Bone marrow (tissue), 2 donors: ENCODE results near the gene ILKAP.

ENCODE experiments used
- DNase-seq, 2 donors: peaks; one replicate each; lab custom pipeline; 2025; lab: John Stamatoyannopoulos, UW

The ILKAP gene

DNA sequence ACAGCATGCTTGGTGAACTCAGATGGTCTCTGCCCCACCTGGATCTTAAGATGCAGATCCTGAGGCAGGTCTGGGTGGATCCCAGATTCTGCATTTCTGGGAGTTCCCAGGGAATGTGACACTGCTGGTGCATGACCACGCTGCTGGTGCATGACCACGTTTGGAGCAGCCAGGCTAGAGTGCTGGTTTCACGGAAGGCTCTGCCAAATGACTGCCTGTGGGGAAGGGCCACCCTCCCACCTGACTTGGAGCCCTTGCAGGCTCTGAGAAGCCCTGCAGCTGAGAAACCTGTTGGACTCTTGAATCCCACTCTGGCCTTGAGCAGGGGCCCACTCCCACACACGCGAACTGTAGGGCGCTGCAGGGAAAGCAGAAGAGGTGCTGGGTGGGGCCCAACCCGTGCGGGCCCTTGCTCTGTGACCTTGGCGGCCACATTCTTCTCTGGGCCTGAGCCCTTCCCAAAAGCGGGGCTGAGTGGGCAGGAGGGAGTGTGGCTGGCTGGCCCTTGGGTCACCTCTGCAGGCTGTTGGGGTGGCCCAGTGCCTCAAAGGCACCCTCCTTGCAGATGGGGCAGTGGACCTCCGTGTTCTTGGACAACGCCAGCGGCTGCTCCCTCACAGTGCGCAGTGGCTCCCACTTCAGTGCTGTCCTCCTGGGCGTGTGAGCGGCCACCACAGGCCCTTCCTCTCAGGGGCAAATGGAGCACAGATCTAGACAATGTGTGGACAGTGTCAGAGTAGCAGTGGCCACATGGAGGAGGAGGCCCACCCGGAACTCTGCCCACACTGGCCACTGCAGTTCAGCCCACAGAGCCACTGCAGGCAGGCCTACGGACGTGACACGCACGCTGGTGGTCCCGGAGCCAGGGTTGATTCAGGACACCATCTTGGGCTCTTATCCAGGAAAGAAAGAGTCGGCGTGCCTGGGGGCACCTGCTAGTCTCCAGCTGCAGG lies 36.8 kb downstream of the ILKAP start:
- no peak for DNase-seq

DNA sequence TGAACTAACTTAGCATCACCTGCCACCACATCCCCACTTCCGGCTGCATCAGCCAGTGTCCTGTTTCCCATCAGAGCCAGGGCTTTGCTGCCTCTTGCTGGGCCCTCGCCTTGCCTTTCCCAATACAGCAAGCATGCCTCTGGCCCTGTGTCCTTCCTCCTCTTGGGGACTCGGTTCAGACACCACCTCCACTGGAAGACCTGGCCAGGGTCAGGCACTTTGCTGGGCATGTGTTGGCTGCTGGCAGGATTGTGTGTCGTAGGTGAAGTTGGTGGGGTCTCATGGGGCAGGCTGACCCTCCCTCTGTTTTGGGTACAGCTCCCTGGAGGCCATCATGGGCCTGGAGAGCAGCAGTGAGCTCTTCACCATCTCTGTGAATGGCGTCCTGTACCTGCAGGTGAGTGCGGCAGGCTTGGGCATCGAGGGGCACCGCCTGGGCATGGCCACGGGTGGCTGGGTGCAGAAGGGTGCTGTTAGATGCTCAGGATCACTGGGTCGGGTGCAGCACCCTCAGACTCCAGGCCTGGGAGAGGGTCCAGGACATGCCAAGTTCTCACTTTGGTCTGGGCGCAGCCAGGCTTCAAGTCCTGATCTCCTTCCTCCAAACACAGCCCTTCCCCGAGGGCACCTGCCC lies 38.1 kb downstream of the ILKAP start:
- DNase-seq = no peak

DNA sequence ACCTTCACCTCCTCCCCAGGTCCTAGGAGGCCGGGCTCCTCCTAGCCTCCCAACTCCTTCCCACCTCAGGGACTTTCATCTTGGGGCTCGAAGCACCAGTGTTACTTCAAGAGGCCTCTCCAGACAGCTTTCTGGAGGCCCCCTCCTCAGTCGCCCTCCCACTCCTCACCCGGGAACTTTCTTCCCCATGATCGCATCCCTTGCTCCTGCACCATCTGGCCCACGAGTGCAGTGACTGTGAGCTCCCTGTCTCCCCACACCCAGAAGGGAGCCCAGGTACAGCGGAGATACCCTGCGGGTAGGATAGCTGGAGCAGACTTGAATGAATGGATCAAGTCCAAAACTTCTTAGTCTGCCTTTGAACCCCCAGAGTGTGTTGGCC lies 38.6 kb downstream of the ILKAP start:
- no peak for DNase-seq

DNA sequence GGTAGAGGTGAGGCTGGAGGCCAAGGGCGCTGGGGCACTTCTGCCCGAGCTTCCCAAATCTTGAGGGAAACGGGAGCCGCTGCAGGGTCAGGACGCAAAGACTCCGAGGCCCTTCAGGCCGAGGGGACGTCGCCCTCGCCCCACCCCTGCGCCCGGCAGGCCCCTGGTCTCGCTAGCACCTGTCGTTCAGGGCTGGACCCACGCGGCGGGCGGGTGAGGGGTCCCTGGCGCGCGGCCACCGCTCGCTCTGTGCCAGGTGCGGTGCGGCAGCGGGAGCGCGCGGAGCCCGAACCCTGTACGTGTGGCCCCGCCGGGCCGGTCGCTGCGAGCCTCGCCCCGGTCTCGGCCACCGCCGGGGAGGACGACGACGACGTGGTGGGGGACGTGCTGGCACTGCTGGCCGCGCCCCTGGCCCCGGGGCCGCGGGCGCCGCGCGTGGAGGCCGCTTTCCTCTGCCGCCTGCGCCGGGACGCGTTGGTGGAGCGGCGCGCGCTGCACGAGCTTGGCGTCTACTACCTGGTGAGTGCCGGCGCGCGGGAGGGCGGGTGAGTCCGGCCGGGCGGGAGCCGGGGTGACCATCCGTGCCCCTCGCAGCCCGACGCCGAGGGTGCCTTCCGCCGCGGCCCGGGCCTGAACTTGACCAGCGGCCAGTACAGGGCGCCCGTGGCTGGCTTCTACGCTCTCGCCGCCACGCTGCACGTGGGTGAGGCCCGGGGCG lies 39.9 kb downstream of the ILKAP start:
- DNase-seq = no peak

DNA sequence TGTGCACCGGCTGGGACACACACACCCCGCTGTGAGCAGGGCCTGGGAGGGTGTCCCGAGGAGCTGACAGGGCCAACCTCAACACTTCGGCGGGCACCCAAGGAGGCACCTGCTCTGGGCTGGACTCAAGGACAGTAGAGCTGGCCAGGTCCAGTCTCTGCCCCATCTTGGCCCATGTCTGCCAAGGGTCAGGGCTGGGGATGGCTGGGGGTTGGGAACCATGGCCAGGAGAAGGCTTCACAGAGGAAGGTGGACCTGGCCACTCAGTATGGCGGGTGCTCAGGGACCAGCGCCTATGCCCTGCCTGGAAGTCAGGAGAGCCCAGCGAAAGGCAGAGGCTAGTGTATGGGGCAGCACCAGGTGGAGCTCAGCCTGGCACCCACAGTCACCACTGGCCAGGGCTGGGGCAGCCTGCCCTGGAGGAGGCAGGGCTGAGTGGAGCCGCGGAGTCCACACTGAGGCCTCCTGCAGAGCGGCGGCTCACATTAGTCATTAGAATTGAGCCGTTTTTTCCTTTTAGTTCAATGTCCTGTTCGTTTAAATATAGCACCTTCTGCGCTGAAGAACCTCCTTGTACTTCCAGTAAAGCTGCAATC lies 40.6 kb downstream of the ILKAP start:
- DNase-seq = no peak

DNA sequence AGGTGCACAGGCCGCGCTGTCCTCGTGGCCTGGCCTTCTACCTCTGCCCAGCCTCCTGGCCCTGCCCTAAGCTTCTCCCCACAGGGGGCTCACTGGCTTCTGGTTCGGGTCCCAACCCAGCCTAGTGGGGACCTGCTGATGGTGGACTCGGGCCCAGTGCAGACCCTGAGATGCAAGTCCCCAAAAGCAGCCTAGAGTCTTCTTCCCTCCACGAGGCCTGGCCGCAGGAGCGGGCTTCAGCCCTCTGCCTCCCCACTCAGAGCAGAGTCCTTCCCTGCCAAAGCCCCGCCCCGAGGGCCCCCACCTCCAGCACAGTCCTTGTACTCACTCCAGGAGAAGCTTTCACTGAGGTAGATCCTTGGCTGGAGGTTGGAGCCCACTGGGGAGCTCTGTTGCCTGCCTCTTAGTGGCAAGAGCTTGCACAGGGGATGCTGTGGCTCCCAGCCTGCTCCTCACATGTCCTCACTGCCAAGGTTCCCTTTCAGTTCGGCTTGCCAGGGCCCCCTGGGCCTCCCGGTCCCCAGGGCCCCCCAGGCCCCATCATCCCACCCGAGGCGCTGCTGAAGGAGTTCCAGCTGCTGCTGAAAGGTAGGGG lies 41.1 kb downstream of the ILKAP start:
- no peak for DNase-seq

DNA sequence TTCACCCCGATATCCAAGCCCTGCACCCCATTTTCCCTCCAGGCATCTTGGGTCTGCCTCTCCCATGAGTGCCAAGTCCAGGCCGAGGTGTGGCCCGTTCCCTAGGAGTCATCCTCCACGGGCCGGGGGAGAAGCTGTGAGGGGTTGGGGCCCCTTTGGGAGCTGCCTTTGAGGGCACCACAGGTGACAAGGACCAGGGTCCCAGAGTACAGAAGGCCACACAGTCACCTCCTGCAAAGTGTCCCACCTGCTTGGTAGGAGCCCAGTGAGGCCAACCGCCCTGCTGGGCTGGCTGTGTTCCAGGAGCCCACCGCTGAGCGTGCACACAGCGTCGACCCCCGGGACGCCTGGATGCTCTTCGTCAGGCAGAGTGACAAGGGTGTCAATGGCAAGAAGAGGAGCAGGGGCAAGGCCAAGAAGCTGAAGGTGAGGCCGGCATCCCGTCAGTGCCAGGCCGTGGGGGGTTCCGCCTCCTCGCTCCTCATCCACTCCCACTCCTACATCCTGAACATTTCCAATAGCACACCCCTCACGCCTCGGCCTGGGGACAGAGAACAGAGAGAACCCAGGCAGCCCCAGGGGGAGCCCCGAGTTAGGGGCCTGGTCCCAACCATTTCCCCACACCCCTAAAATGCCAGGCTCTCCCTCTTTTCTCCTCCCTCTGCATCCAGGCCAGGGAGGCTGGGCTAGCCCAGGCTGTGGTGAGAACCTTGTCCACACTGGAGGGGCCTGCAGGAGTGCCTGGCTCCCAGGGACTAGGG lies 42.0 kb downstream of the ILKAP start:
- no peak for DNase-seq

DNA sequence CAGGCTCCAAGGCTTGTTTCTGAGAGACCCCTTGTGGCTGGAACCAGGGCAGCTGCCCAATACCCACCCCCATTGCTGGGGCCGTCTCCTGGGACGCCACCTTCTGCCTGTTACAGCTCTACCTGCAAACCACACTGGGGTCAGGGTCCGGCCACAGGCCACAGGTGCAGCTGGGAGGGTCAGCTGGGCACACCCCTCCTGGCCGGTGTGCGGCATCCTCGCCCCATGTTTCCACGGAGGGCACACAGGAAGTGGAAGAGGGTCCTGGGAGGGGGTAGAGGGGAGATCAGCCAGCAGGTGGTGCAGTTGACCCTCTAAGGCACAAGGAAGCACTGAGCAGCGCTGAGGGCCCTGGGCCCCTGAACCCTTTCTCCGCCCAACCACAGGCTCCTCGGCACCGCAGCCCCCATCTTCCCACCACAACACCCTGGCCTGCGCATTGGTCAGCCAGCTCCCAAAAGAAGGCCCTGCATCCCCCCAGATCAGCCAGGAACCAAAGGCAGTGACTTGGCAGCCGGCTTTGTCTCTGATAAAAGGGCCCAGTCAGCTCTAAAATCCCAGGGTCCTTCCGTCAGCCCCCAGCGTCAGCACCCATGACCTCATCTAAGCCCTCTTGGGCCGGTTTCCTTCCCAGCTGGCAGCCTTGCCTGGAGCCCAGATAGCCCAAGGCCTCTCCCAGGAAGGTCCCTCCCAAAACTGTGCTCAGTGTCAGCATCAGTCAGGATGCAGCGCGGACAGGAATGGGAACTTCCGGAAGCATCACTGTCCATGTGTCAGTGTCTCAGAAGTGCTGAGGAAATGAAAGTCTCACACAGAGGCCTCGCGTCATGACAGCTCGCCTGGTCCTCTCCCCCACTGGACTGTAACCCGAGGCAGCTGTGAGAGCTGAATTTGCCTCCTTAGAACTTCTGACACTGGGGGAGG lies 43.0 kb downstream of the ILKAP start:
- DNase-seq = no peak

DNA sequence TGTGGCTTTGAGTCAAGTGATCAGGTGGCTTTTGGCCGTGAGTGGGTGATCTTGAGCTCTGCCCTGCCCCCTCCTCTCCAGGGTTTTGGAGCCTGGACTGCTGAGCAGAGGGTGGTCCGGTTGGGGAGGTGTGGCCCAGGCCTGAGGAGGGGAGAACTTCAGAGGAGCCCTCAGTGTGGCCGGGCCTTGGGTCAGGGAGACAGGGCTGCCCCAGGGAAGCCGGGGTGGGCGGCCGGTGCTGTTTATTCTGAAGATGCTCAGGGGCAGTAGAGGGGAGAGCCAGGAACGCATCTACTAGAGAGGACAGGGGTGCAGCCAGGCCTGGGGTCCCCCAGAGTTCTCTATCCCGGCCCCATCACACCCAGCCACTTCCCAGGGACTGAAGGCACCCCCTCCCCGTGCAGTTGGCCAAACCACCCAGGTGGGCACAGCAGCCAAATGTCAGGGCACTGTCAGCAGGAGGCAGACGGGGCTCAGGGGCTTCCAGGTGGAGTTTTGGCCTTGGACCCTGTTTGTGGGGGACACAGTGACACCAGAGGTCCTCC lies 43.8 kb downstream of the ILKAP start:
- no peak for DNase-seq

DNA sequence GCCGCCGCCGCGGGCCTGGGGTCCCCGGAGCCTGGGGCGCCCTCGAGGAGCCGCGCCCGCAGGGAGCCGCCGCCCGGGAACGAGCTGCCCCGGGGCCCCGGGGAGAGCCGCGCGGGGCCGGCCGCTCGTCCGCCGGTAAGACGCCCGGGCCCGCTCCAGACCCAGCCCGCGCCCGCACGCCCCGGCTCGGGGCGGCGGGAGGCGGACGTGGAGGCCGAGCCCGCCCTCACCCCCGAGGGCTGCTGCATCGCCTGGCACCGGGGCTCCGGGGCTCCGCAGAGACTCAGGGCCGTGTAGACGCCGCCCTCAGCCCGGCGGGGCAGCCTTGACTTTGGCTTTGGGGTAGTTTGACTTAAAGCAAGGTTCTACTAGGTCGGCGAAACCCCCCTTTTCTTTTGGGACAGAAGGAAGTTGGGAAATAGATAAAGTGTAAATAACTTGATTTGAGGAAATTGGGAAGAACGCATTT lies 44.4 kb downstream of the ILKAP start:
- DNase-seq = no peak

DNA sequence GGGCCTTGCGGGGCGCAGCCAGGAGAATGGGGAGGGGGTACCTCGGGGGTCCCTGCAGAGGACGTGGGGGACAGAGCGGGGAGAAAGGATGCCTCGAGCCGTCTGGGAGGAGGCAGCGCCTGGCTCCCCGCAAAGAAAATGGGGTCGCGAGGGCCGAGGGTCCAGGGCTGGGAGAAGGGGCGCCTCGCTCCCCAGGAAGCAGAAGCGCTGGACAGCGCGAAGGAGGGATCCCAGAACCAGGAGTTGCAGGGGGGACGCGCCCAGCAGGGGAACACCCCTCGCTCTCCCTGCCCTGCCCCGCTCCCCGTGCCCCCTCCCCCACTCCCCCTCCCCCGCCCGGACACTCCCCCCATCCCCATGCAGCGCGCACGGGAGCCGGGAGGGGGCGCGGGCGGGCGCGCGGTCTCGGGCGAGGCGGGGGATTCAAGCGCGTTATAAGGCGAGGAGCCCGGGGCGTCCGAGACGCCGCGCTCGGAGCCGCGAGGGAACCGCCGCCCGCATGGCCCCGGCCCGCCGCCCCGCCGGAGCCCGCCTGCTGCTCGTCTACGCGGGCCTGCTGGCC lies 44.9 kb downstream of the ILKAP start, which contains the start of gene ERFE:
ERFE (plus strand) TSS at position 462 of the 562 bp plus-strand sequence; CDS start at position 500, 38 bp downstream.
- no peak for DNase-seq

DNA sequence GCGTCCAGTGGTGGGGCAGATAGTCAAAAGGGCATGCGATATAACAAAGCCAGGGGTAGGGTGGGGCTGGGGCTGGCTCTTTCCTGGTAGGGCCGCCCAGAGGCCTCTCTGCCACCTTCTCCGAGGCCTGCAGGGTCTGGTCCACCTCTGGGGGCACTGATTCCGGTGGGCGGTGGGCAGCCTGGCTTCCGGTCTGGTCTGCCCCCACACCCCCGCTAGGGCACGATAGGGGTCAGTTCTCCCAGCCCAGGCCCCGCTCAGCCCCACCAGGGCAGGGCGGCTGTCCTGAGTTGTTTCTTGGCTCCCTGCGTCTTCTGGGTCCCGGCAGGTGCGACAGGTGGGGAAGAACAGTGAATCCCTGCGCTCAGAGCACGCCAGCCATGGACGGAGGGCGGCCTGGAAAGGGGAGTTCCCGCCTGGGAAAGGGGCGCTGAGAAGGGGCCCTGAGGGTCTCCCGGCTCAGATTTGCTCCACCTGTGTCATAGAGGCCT lies 45.4 kb downstream of the ILKAP start:
- DNase-seq = no peak

DNA sequence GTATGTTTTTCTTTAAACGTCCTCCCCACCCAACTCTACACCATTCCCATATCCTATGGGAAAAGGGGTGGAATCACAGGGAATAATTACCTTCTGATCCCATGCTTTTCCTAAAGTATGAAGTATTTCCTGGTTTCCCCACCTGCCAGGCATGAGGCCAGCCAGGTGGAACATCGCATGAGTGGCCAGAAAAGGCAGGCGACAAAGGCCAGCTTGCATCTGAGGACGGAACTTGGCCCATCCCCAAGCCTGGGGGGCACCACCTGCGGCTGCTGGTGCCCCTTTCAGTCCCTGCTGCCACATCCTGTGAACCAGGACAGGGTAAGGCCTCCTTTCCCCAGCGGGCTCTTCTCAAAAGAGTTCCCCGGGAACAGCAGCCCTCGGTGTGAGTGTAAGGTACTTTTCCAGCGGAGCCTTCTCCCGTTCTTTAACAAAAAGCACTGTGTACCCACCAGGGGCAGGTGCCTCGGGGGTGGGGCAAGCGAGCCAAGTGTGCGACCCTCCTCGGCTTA lies 45.9 kb downstream of the ILKAP start:
- no peak for DNase-seq

DNA sequence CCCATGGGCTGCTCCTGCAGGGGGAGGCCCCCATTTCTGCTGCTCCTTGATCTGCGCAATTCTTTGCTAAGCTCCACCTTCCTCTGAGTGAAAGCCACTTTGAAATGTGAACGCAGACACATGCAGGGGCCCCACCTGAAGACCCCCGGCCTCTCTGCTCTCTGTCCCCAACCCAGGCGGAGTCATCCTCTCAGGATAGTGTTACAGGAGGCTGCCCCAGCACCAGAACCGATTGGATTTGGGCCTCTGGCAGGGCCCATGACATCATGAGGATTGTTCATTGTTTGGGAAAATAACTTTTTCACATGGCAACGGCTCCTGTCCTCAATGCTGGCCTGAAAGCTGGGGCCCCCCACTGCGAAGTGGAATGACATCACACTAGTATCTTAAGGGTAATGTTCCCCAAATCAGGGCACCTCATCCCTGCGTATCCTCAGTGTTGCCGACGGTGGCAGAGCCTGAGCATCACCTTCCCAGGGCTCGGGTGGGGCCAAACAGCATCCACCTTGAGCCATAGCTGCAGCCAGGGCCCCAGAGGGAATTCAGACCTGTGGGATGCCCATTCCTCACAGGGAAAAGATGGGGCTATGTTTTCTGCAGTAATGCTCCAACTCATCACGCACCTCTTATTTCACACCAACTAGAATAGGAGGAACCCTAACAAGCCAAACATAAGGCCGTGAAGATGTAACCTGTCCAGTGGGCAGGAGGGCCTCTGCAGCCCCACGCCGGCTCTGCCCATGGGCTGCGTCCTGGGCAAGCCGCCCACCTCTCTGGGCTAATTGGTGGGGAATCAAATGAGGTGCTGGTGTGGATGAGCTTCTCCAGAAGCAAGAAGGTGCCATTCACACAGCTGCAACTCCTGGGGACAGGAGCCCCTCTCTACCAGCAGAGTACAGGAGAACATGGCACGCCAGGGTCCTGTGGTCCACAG lies 47.5 kb downstream of the ILKAP start:
- DNase-seq = no peak

DNA sequence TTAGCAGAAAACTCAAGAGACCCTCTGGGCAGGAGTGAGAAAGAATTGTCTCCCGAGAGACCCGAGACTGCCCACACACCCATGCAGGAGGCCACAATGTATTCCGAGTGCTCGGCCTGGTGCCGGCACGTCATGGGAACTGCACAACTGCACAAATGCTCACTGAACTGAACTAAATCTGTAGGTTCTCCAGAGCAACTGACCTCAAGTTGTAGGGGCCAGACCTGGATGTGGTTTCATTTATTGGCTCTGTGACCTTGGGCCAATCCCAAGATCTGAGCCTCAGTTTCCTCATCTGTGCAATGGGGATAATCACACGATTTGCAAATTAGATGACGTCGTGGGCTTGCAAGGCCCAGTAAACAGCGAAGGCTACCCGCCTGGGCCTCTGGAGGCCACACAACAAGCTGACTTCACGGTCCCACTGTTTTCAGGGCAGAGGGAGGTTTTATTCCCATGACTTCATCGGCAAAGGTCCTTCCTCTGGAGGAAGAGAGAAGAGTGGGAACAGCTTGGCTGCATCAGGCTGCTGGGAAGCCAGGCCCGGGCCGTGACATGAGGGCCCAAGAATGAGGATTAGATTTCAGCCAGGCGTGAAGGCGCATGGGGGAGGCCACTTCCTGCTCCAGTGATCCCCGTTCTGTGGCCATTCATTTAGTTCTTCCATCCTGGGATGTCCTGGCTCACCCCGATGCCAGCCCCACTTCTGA lies 48.3 kb downstream of the ILKAP start:
- no peak for DNase-seq

DNA sequence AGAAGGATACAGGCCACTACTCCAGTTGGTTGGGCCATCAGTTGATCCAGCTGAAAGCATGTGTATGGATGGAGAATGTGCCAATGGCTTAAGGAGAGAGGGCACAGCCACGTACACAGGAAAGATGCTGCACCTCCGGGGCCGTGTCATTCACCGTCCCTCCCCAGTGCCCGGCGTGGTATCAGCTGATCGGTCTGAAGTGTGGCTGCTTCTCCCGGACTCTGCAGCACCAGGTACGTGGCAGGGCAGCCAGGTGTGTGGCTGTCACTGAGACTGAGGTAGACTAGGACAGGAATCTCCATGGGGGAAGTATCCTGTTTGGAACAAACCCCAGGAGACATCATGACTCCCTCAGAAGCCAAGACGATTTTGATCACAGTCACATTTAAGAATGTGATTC lies 48.9 kb downstream of the ILKAP start:
- no peak for DNase-seq
